PFSK-1 (cell line): ENCODE measurements around the gene TIGAR.

Source experiments
- FOXP2 ChIP-seq: optimal IDR thresholded peaks from 2 replicates; pipeline ENCODE3; 2011; ENCODE audit warnings: borderline replicate concordance, control low read depth, inconsistent platforms; ENCODE audit not compliant: insufficient read depth; ENCODE audit errors: extremely low read length, extremely low read depth
- SIN3A ChIP-seq: IDR thresholded peaks from 2 replicates; pipeline ENCODE4 v1.6.1; 2012; ENCODE audit warnings: mild to moderate bottlenecking, low read length, moderate library complexity, borderline replicate concordance; ENCODE audit not compliant: insufficient read depth

GRCh38 chr12:4283512-4284255, 37.3 kb upstream of the TIGAR start:
- no peak for TF ChIP-seq FOXP2
- TF ChIP-seq SIN3A = no peak
